Nephron (organoid): ENCODE data around the gene SPON1.
"Not testable (repeated sequence)": the region's sequence is repeated elsewhere in the genome, so short reads cannot be mapped to it uniquely, and the experiment has no call there.

Source experiments
- H3K27ac Mint-ChIP-seq, 3 experiments: 2 replicates each; pipeline ENCODE4 v1.8.0; 2020; ENCODE audit warnings: mixed read lengths in 3 of 3, mild to moderate bottlenecking in 2 of 3, moderate library complexity in 1 of 3
- H3K27me3 Mint-ChIP-seq: 2 replicates; pipeline ENCODE4 v1.8.0; 2021; ENCODE audit warnings: low read depth, mild to moderate bottlenecking, moderate library complexity, mixed read lengths
- H3K36me3 Mint-ChIP-seq: 2 replicates; pipeline ENCODE4 v1.8.0; 2020; ENCODE audit warnings: low read depth, mixed read lengths
- H3K4me1 Mint-ChIP-seq: 2 replicates; pipeline ENCODE4 v1.8.0; 2020; ENCODE audit warnings: mixed read lengths
- H3K4me3 Mint-ChIP-seq, 3 experiments: 2 replicates each; pipeline ENCODE4 v1.8.0; 2020; ENCODE audit warnings: mild to moderate bottlenecking in 3 of 3, mixed read lengths in 3 of 3, moderate library complexity in 2 of 3
- H3K9me3 Mint-ChIP-seq: 2 replicates; pipeline ENCODE4 v1.8.0; 2020; ENCODE audit warnings: mixed read lengths
- CTCF ChIP-seq, 3 experiments: fragments of 200-600 bp; sonication (generic); IDR thresholded peaks; one replicate each; pipeline ENCODE4 v1.5.0; 2021; ENCODE audit warnings: antibody characterized with exemption in 3 of 3; ENCODE audit not compliant: unreplicated experiment in 3 of 3

Gene SPON1

GRCh38 chr11:14144934-14145333 lies 182.4 kb downstream of the SPON1 start:
- no peaks in the 10 kb centered on the region for H3K4me1 Mint-ChIP-seq
- no peak overlapping the region for H3K4me3 Mint-ChIP-seq
- no peak overlapping the region for H3K27ac Mint-ChIP-seq
- no peaks in the 10 kb centered on the region for H3K9me3 Mint-ChIP-seq
- no peaks in the 10 kb centered on the region for H3K36me3 Mint-ChIP-seq
- no peaks in the 10 kb centered on the region for H3K27me3 Mint-ChIP-seq
- TF ChIP-seq CTCF (IDR thresholded peaks at IDR 0.05; ENCODE audit: unreplicated experiment in 3 of 3), result no peak

DNA sequence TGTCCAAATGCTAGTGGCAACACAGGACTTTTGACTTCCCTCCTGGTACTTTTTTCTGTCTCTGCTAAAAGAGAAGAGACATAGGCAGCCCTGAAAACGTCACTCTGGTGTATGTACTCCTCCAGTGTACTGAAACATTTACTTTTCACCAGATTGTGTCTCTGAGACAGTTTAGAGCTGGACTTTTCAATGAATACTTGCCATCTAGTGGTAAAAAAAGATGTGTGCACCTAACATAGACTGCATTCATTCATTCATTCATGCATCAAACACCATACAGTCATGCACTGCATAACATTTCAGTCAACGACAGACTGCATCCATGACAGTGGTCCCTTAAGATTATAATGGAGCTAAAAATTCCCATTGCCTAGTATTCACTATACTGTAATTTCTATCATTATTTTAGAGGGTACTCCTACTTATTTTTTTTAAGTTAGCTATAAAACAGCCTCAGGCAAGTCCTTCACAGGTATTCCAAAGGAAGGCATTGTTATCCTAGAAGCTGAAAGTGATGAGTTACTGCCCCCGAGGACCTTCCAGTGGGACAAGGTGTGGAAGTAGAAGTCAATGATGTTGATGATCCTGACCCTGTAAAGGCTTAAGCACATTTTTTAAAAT lies 186.2 kb downstream of the SPON1 start:
- H3K36me3 Mint-ChIP-seq, result peaks cover 8% of the 10 kb centered on the region
- H3K27me3 Mint-ChIP-seq, result no peaks in the 10 kb centered on the region
- peak; percentile 60 to 74 (median 69) for TF ChIP-seq CTCF (IDR thresholded peaks at IDR 0.05; ENCODE audit: unreplicated experiment in 3 of 3)
- no peaks in the 10 kb centered on the region for H3K4me1 Mint-ChIP-seq
- peak overlapping the region in 1 of 3 experiments; percentile 24 for H3K27ac Mint-ChIP-seq
- H3K9me3 Mint-ChIP-seq, result peaks cover 7% of the 10 kb centered on the region
- H3K4me3 Mint-ChIP-seq, result no peak overlapping the region

DNA sequence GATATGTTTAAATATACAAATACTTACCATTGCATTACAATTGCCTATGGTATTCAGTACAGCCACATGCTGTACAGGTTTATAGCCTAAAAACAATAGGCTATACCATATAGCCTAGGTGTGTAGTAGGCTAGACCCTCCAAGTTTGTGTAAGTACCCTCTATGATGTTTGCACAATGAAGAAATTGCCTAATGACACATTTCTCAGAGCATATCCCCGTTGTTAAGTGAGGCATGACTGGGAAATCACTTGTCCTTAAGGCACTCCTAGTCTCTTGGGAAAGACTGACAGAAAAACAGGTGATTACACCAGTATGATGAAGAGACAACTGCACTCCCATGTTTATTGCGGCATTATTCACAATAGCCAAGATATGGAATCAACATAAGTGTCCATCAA lies 187.2 kb downstream of the SPON1 start:
- H3K4me3 Mint-ChIP-seq, result no peak overlapping the region
- no peaks in the 10 kb centered on the region for H3K4me1 Mint-ChIP-seq
- no peak overlapping the region for H3K27ac Mint-ChIP-seq
- peaks cover 11% of the 10 kb centered on the region for H3K36me3 Mint-ChIP-seq
- H3K9me3 Mint-ChIP-seq, result peaks cover 11% of the 10 kb centered on the region
- no peak for TF ChIP-seq CTCF (IDR thresholded peaks at IDR 0.05; ENCODE audit: unreplicated experiment in 3 of 3)
- H3K27me3 Mint-ChIP-seq, result no peaks in the 10 kb centered on the region

GRCh38 chr11:14150878-14151277 lies 188.4 kb downstream of the SPON1 start:
- peaks cover 19% of the 10 kb centered on the region for H3K9me3 Mint-ChIP-seq
- TF ChIP-seq CTCF (IDR thresholded peaks at IDR 0.05; ENCODE audit: unreplicated experiment in 3 of 3), result no peak
- peaks cover 18% of the 10 kb centered on the region for H3K36me3 Mint-ChIP-seq
- H3K27ac Mint-ChIP-seq, result no peak overlapping the region
- H3K4me3 Mint-ChIP-seq, result no peak overlapping the region
- no peaks in the 10 kb centered on the region for H3K4me1 Mint-ChIP-seq
- H3K27me3 Mint-ChIP-seq, result no peaks in the 10 kb centered on the region

GRCh38 chr11:14154103-14154502 lies 191.6 kb downstream of the SPON1 start:
- H3K4me1 Mint-ChIP-seq, H3K27me3 Mint-ChIP-seq, H3K4me3 Mint-ChIP-seq, H3K27ac Mint-ChIP-seq: not testable (repeated sequence)
- Mint-ChIP-seq H3K36me3 (peaks cover 38% of the 10 kb centered on the region), H3K9me3 (peaks cover 36% of the 10 kb centered on the region)

- Mint-ChIP-seq H3K27ac (no peak overlapping the region), H3K4me3 (no peak overlapping the region), H3K4me1 (no peaks in the 10 kb centered on the region), H3K27me3 (no peaks in the 10 kb centered on the region), H3K9me3 (peaks cover 39% of the 10 kb centered on the region), H3K36me3 (peaks cover 34% of the 10 kb centered on the region)
- TF ChIP-seq CTCF (IDR thresholded peaks at IDR 0.05; ENCODE audit: unreplicated experiment in 3 of 3), result no peak
These were observed 195.9 kb downstream of the SPON1 start for GRCh38 chr11:14158393-14158792.
